GM18858 (cell line): Measurements from ENCODE around the gene JPH4.
"Not testable (repeated sequence)": the region's sequence is repeated elsewhere in the genome, so short reads cannot be mapped to it uniquely, and the experiment has no call there.

Experiments used
- ATAC-seq: cut with Tn5 transposase; IDR thresholded peaks from one replicate; pipeline ENCODE4 v1.9.1; 2021; ENCODE audit not compliant: unreplicated experiment

Gene JPH4

DNA sequence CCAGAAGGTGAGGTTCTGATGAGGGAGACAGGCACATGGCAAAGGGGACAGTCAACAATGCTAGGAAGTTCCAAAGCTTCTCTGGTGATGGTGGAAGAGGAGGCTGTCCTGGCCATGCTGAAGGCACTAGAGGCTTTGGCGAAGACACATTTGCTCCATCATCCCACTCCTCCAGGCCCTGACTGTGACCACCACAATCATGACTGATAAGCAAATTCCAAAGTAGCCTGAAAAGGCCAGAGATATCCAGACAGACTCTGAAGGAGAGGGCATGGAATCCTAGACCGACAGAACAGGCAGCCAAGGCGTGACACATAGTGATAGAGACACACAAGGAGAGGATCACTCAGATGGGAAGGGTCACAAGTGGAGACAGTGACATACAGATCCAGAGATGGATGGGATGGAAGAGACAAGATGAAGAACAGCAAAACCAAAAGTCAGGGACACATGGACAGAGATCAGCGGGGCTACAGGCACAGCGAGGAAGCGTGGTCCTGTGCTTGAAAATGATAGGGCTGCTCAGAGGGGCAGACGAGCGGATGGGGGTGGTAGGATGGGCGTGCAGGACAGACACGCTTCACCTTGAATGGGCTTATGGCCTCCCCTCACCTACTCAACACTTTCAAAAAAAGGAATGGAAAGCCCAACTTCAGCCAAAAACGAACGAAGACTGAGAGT lies 28.3 kb downstream of the JPH4 start:
- ATAC-seq, result no peak

DNA sequence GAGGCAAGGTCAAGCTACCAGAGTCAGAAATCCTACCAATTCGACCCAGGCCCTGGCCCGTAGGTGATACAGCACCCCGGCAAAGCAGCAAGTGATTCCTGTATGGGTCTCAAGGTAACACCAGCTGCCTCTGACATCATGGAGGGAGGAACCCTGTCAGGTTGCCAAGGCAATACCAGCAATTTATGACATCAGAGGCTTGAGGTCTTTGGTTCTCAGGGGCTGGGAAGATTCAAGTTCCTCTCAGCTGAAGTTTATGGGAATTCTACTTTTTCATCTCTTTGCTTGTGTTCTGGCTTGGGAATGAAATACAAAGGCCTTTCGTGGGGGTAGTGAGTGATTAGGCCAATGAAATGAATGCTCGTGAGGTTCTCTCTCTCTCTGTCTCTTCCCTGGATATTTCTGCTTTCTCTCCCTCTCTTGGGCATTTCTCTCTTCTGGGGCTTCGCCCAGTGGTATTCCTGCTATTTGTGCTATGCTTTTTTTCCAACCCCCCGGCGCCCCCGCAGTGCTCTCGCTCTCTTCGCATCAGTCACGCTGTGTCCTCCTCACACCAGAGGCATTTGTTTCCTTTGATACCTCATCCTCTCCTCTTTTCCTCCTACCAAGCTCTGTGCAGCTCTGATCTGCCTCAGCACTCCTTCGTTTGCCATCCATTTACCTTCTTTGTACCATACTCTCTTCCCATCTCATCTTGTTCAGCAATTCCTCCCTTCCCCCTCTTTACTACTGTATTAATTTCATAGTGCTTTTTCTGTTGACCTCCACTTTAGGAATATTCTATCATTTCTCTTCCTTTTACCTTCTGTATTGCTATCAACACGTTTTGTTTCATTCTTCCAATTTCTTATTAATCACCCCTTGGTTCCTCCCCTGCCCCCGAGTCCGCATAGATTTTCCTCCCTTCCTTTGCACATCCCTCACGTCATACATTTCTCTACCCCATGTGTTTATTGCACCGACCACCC lies 30.0 kb downstream of the JPH4 start:
- ATAC-seq, result no peak

DNA sequence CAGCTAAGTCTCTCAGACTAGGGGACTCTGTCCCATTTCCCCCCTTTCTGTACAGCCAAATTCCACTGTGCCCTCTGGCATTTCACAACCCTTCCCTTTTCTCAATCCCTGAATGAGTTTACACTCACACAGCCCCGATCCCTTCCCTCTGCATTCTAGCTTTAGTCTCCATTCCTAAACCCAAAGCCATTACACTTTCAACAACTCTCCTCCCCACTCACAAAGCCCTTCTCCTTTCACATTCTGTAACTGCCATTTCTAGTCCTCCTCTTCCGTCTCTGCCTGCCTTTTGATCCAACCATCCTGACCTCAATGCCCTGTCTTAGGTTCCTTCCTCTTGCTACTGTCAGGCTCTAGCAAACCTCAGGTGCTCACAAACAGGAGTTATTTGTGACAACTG lies 30.7 kb downstream of the JPH4 start:
- ATAC-seq, result no peak

DNA sequence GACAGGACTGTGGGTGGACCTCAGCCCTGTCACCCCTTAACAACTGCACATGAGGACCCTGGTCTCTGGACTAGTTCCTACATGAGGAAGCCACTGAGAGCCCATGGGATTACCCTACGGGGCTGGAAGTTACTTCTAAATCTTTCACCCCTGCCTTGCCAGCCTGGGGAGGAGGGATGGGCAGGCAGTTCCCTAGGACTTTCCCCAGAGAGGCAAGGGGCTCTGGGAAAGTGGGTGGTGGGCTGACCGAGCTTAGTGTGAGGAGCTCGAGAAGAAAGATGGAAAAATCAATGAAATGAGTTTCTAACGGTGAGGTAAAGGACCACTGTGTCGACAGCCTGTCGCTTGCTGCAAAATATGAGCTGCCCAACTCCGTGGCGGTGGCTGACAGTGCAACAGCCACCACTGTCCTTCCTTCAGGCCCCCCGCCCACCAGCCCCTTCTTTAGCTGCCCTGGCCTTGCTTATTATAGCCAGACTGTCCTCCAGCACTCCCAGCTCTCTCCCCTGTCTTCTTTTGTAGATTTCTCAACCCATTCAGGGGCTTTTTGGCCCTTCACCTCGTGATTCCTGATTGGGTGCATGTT lies 32.0 kb downstream of the JPH4 start:
- ATAC-seq, result no peak

DNA sequence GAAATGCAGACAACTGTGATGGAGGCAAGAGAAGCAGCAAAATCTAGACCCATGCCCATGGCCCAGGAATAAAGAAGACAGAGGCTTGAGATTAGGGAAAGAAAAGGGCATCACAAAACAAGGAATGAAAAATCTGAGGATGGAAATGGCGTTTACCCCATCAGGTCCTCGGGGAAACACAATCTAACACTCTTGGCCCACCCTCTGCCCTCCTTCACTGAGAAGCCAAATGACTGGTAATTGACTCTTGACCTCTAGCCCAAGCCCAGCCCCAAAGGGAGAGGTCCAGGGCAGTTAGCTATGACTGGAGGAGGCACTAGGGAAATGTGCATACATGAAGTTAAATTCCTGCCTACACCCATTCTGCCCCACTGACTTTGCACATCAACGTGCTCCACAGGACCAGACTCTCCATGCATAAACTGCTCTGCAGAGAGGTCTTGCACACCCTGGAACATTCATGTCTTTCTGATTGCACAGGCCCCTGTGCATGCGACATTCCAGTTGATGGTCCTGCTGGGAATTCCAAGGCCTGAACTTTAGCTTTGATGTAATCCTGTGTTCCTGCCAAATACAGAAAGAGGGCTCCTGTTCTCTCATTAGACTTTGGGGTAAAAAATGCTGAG lies 32.7 kb downstream of the JPH4 start:
- no peak for ATAC-seq

DNA sequence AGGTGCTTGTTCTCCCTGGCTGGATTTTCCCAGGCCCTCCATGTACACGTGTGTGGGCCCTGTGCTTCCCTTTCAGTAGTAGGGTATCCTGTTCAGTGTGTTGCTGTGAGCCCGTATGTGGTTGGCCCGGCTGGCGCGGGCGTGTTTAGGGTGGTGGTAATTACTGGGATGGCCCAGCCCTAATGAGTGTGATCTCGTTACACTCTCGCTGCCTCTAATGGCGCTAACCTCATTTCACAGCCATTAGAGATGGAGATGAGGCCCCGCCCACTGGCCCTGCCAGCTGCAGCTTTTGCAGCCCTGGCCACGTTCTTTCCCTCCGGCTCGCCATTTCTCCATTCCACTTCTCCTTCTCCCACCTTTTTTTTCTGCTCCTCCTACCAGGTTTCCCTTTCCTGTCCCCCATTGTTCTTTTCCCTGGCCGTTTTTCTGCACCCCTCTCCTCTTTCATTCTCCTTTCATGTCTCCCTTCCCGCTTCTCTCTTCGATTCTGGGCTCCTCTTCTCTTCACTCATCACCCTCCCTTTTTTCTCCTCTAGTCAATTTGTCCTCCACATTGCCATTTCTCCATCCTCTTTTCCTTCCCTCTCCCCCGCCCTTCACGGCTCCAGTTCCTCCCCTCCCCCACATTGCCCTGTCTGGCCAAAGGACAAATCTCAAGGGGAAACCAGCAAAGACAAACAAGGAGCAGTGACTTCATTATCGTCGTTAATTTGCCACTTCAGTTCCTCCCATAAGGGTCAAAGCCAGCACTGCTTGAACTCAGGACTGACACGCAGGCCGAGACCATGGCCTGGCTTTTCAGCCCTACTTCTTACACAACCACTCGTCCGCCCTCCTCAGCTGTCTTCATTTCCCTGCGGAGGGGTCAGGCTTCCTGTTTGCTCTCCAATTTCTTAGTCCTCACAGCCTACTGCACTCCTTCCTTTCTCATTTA lies 33.8 kb downstream of the JPH4 start:
- no peak for ATAC-seq

DNA sequence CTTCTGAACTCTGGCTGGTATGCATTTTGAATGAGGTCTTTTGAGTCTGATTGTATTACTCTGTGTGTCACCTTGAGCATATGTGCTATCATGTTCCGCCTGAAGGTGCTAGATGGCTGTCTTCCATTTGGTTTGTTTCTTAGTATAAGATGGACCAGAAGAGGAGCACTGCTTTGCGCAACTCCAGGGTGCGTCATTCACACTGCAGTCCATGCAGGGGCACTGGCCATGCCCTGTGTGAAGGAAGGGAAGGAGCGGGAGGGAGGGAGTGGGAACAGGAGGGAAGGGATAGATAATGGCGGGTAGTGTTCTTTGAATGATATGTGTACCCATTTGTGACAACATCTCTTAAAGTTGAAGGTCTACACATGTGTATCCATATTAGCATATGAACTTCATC lies 35.2 kb downstream of the JPH4 start:
- ATAC-seq, result no peak

DNA sequence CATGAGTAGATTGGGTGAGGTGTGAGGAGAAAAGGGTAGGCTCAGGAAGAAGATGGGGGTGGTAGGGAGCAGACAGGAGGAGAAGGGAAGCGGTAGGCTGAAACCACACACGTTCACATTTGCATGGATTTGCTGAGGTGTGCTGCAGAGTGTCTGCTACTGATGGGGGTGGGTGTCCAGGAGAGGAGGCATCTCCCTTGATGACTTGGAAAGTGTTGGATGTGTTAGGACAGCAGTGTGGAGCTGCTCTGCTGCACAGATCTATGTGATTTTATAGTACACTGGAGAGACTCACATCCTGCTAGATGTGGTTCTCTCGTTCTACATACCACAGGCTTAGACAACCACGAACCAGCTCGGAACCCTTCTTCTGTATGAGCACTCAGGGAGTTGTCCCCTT lies 36.3 kb downstream of the JPH4 start:
- ATAC-seq, result no peak

DNA sequence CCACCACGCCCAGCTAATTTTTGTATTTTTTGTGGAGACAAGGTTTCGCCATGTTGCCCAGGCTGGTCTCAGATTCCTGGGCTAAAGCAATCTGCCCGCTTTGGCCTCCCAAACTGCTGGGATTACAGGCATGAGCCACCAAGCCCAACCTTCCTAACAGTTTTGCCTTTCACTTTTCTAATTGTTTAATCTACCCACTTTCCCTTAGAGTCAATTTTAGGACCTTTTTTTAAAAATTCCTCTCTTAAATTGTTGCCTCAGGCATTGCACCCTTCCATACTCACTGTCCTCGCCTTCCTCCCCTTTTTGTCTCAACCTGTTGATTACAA lies 38.5 kb downstream of the JPH4 start:
- no peak for ATAC-seq

DNA sequence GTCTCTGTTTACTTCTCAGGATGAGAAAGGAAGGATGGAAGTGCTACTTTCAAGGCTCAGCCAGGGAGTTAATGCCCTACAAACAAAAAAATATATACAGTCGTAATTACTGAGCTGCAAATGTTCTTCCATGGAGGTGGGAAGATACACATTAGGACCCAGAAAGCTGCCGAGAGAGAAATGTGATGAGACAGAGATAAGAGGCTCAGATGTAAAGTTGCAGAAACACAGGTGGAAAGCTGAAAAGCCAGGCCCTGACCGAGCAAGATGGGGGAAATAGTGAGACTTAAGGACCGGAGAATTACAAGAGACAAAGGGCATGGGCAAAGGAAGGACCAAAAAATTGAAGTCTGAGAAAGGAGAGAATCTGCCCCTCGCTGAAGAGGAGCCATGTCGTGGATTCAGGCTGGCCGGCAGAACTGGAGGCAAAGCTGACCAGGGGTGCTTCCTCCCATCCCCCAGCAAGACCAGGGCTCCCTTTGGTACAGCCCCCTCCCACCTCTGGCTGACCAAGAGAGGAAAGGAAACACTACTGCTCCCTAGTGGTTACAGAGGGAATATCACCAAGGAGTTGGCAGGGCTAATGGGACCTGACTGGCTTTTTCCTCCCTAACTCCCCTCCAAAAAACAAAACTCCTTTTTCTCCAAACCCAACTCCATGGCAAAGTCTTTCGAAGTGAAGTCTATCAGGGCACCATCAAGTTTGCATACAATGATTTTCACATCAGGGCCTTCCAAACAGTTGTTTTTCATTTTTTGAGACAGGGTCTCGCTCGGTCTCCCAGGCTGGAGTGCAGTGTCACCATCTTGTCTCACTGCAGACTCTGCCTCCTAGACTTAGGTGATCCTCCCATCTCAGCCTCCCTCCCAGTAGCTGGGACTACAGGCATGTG lies 39.1 kb downstream of the JPH4 start:
- ATAC-seq, result no peak

DNA sequence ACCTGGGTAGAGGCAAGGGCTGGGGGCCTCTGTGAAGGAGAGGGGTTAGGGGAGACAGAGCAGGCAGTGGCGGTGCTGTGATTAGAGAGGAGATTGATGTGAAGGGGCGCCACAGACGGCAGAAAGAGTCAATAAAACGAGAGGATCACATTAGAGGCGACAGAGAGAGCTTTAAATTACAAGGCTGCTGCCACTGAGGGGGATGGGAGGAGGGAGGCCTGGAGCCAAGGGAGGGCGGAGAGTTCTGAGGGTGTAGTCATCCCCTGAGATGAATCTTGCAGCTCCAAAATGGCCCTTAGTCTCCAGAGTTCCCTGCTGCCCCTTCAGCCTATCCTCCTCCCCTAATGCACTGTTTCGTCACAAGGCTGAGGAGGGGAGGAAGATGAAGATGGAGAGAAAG lies 39.8 kb downstream of the JPH4 start:
- ATAC-seq, result no peak

DNA sequence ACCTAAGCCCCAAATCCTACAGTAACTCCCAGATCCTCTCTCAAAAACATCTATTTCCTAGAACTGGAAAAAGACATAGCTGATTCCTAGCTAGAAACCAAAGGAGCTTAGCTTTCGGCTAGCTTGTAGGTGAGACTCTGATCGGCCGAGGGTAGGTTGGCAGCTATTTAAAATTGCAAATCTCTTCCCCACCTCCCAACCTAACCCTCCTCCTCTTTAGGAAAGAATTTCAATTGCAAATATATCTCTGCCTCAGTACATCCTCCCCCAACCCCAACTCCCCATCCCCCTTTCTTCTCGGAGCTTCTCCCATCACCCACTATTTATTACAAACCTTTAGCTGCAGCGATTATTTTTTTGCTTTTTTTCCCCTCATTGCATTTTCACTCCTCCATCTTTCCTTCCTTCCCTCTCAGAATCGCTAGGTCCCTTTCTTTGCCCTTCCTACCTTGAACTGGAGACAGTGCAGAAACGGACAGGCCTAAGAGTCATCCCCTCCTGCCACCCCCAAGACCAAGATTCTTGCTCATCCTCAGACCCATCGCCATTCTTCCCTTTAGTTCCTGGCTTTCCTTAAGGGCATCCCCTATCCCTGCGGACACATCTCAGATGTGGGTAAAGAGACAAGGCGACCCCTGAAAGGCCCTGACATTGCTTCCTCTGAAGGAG lies 40.4 kb downstream of the JPH4 start:
- ATAC-seq, result no peak

DNA sequence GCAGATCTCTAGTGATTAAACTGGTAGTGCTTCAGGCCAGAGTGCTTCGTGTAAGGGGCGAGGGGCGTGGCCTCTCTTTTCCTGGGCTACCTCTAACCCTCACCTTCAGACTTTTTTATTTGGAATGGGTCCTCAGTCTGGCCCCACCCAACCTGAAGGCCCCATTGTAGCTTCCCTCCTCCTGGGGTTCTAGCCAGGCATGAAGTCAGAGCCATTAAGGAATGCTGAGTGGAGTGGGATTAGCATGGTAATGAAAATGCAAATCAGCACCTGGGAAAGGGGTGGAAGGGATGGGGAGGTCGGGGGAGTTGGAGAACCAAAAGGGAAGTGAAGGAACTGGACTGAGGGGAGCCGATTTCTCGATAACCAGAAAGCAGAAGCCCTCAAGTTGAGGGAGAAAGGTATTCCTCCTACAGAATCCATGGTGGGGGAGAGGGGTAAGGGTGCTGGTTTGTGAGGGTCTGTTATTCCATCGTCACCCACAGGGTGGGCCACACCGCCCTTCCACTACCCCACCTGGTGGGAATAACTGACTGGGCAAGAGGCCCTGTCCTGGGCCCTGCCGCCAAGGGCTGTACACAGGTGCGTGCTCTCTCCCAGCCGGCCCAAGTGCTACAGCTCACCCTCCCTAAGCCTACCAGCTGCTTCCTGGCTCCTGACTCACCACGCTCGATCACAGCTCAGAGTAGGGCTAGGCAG lies 41.1 kb downstream of the JPH4 start:
- ATAC-seq, result no peak

DNA sequence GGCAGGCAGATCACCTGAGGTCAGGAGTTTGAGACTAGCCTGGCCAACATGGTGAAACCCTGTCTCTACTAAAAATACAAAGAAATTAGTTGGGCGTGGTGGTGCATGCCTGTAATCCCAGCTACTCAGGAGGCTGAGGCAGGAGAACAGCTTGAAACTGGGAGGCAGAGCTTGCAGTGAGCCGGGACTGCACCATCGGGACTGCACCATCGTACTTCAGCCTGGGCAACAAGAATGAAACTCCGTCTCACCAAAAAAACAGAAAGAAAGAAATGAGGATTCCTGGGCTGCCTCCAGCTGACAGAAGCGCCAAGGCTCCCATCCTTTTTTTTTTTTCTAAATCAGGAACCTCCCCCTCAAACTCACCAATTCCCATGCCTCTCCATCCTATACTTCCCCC lies 41.7 kb downstream of the JPH4 start:
- ATAC-seq, result not testable (repeated sequence)

DNA sequence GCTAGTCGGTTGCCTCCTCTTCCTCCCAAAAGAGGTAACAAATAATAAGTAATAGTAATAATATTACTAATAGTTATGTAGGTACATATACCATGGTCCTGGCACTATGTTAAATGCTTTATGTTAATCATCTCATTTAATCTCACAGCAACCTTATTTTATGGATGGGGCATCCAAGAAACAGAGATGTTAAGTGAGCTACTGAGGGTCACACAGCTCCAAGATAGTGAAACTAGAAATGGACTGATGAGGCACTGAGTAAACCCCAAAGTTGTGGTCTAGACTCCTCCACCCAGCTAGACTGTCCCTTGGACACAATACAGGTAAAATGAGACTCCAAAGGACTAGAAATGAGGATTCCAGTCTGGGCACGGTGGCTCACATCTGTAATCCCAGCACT lies 42.1 kb downstream of the JPH4 start:
- ATAC-seq, result no peak

DNA sequence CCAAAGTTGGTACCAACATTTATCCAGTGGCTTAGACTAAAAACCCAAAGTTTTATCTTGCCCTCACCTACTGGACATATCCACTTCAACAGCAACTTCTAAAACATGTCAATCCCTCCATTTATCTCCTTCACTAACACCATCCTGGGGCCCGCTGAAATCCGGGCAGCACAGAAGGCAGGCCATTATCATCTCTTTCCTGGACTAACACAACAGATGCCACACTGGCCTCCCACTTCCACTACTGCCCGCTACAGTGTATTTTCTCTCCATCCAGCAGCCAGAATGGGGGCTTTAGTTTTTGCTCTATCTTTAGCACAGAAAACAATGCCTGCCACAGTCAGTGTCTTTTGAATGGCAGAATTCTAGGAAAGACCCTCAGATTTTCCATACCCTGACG lies 42.6 kb downstream of the JPH4 start:
- ATAC-seq, result no peak

DNA sequence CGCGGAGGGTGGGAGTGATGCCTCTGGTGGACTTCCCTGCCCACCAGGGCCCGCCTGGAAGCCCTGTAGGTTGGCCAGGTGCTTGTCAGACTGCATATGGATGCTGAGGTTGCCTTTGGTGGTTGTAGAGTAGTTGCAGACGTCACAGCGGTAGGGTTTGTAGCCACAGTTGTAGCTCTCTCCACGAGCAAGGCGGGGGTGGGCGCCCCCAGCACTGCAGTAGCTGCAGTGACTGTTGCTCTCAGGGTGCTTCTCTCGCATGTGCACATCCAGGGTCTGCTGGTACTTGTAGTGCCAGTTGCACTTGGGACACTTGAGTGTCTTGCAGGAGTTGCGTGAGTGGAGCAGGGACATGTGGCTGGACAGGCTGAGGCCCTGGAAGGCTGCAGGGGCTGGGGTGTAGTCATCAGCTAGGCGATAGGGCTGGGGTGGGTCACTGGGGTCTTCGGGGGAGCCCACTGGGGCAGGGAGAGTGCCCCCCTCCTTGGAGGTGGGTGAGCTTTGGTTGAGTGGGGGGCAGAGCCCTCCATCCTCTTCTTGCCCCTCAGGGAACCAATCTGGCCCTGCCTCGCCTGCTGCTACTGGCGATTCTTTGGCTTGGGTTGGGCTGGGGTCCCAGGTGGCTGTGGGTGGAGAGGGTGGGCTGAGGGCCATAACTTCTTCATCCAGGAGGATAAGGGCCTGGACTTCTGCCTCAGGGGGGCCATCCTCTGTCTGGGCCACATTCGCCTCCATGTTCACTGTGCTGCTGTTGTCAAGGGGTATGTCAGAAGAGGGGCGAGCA lies 44.7 kb downstream of the JPH4 start:
- ATAC-seq, result no peak

DNA sequence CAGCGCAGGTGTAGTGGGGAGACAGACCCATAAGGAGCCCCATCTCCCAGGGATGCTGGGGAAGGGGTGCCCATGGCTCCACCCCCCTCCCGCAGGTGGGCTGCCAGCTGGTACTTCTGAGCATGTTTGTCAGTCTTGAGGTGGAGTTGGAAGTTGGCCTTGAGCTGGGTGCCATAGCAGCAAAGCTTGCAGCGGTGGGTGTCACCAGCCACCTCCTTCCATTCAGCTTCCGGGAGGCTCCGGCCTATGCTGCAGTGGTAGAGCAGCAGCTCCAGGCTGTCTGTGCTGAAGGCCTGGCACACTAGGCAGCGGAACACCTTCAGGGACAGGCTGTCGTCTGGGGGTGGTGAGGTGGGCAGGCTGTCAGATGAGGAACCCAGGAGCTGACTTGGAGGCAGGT lies 45.9 kb downstream of the JPH4 start:
- no peak for ATAC-seq
